OCI-LY3 (cell line): ENCODE results near the gene ARHGEF11.

Experiments used
- CTCF ChIP-seq: fragments of 200-600, 300-600 bp; sonication (generic); IDR thresholded peaks from 2 replicates; pipeline ENCODE4 v1.5.1; 2014; ENCODE audit warnings: antibody characterized with exemption, low read length, low read depth
- EZH2phosphoT487 ChIP-seq: fragments of 200-600 bp; shearing (Covaris generic); IDR thresholded peaks from 2 replicates; pipeline ENCODE4 v1.6.1; 2018; ENCODE audit warnings: antibody characterized with exemption, mixed run types, low read depth

GRCh38 chr1:157080714-157081113 lies 35.2 kb upstream of the ARHGEF11 start:
- TF ChIP-seq CTCF (no peak), EZH2phosphoT487 (no peak)
